Cerebellar cortex (tissue), 1 donor: ENCODE measurements around the gene SANBR.

Experiments used
- DNase-seq: peaks from one replicate; pipeline ENCODE4 v3.0.0-alpha.2; 2015; ENCODE audit warnings: low spot score

Gene SANBR

GRCh38 chr2:61090386-61090921 lies 24.8 kb downstream of the SANBR start:
- DNase-seq: no peak

- no peak for DNase-seq
Observed at GRCh38 chr2:61091485-61091884, 25.8 kb downstream of the SANBR start.

- DNase-seq: no peak
Observed at GRCh38 chr2:61096438-61096837, 30.8 kb downstream of the SANBR start.

GRCh38 chr2:61100801-61101200 lies 35.1 kb downstream of the SANBR start:
- no peak for DNase-seq

GRCh38 chr2:61109291-61109690 lies 43.6 kb downstream of the SANBR start:
- DNase-seq: no peak

GRCh38 chr2:61111708-61112107 lies 46.0 kb downstream of the SANBR start:
- DNase-seq: no peak

GRCh38 chr2:61114147-61114546 lies 48.5 kb downstream of the SANBR start:
- no peak for DNase-seq
